ENCODE measurements around the gene NOTUM.

NOTUM gene

GRCh38 chr17:81908793-81909192 lies 52.2 kb downstream of the NOTUM start:
- Mint-ChIP-seq H3K27ac (no peak overlapping the region), H3K4me1 (peaks cover 5% of the 10 kb centered on the region), H3K27me3 (ENCODE audit: low read depth, poor library complexity) (peaks cover 3% of the 10 kb centered on the region), H3K36me3 (ENCODE audit: low read depth) (peaks cover 10% of the 10 kb centered on the region), H3K9me3 (no peaks in the 10 kb centered on the region), H3K4me3 (no peak overlapping the region)
- no peak for DNase-seq
- no peak for TF ChIP-seq CTCF (IDR thresholded peaks at IDR 0.05)

- TF ChIP-seq CTCF (IDR thresholded peaks at IDR 0.05): no peak
- H3K27me3 Mint-ChIP-seq (ENCODE audit: low read depth, poor library complexity): peaks cover 8% of the 10 kb centered on the region
- no peak overlapping the region for H3K4me3 Mint-ChIP-seq
- no peak for DNase-seq
- H3K9me3 Mint-ChIP-seq: no peaks in the 10 kb centered on the region
- H3K27ac Mint-ChIP-seq: no peak overlapping the region
- H3K36me3 Mint-ChIP-seq (ENCODE audit: low read depth): no peaks in the 10 kb centered on the region
- peaks cover 5% of the 10 kb centered on the region for H3K4me1 Mint-ChIP-seq
Observed at GRCh38 chr17:81907219-81908145, 53.5 kb downstream of the NOTUM start.

- Mint-ChIP-seq H3K4me3 (no peak overlapping the region), H3K4me1 (peaks cover 5% of the 10 kb centered on the region), H3K9me3 (no peaks in the 10 kb centered on the region), H3K27me3 (ENCODE audit: low read depth, poor library complexity) (peaks cover 7% of the 10 kb centered on the region), H3K36me3 (ENCODE audit: low read depth) (no peaks in the 10 kb centered on the region), H3K27ac (no peak overlapping the region)
- DNase-seq: no peak
- TF ChIP-seq CTCF (IDR thresholded peaks at IDR 0.05): no peak
Observed at GRCh38 chr17:81906476-81907218, 54.3 kb downstream of the NOTUM start.

GRCh38 chr17:81905993-81906392 lies 55.0 kb downstream of the NOTUM start:
- Mint-ChIP-seq H3K4me3 (no peak overlapping the region), H3K27ac (no peak overlapping the region), H3K27me3 (ENCODE audit: low read depth, poor library complexity) (peaks cover 13% of the 10 kb centered on the region), H3K36me3 (ENCODE audit: low read depth) (peaks cover 5% of the 10 kb centered on the region), H3K9me3 (no peaks in the 10 kb centered on the region), H3K4me1 (peaks cover 10% of the 10 kb centered on the region)
- DNase-seq: no peak
- TF ChIP-seq CTCF (IDR thresholded peaks at IDR 0.05): no peak

- no peak overlapping the region for H3K27ac Mint-ChIP-seq
- H3K4me1 Mint-ChIP-seq: peaks cover 14% of the 10 kb centered on the region
- DNase-seq: no peak
- H3K4me3 Mint-ChIP-seq: no peak overlapping the region
- no peaks in the 10 kb centered on the region for H3K9me3 Mint-ChIP-seq
- peaks cover 18% of the 10 kb centered on the region for H3K27me3 Mint-ChIP-seq (ENCODE audit: low read depth, poor library complexity)
- H3K36me3 Mint-ChIP-seq (ENCODE audit: low read depth): peaks cover 9% of the 10 kb centered on the region
- TF ChIP-seq CTCF (IDR thresholded peaks at IDR 0.05): no peak
Observed at GRCh38 chr17:81905424-81905875, 55.5 kb downstream of the NOTUM start.
